Measurements from ENCODE around the gene ZNF79. TPM values are rescaled to one million over a fixed set of nuclear protein-coding genes. Genes with fewer than 3 reads are reported as not detected.
A peak's percentile ranks its signal among the peaks of the same experiment; 100 is the strongest.

Gene ZNF79
- total and polyA plus RNA-seq, 8 donors = 3.4 to 5.2 (median 4.0) TPM

- DNase-seq = no peak
- FAIRE-seq = no peak
- intact Hi-C loops (cut with DNase I) = no loop called here
- Histone ChIP-seq H3K9me3 (no peaks in the 10 kb centered on the region), H3K27ac (no peak overlapping the region), H3K36me3 (no peaks in the 10 kb centered on the region), H3K4me3 (no peak overlapping the region), H3K4me1 (peaks cover 0 to 9% (median 0%) of the 10 kb centered on the region in 3 donors), H3K27me3 (no peaks in the 10 kb centered on the region)
- no peak for ATAC-seq
- TF ChIP-seq, protein P1, sequence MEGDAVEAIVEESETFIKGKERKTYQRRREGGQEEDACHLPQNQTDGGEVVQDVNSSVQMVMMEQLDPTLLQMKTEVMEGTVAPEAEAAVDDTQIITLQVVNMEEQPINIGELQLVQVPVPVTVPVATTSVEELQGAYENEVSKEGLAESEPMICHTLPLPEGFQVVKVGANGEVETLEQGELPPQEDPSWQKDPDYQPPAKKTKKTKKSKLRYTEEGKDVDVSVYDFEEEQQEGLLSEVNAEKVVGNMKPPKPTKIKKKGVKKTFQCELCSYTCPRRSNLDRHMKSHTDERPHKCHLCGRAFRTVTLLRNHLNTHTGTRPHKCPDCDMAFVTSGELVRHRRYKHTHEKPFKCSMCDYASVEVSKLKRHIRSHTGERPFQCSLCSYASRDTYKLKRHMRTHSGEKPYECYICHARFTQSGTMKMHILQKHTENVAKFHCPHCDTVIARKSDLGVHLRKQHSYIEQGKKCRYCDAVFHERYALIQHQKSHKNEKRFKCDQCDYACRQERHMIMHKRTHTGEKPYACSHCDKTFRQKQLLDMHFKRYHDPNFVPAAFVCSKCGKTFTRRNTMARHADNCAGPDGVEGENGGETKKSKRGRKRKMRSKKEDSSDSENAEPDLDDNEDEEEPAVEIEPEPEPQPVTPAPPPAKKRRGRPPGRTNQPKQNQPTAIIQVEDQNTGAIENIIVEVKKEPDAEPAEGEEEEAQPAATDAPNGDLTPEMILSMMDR (IDR thresholded peaks at IDR 0.05) = no peak
- 85 to 94% methylated on average over 15 of the region's 15 CpGs for WGBS, 2 donors
Observed at GRCh38 chr9:127417131-127418036, 6.8 kb upstream of the ZNF79 start.

GRCh38 chr9:127418037-127418471, 6.1 kb upstream of the ZNF79 start:
- Histone ChIP-seq H3K9me3 (no peaks in the 10 kb centered on the region), H3K27me3 (no peaks in the 10 kb centered on the region), H3K36me3 (no peaks in the 10 kb centered on the region), H3K4me1 (peaks cover 0 to 15% (median 0%) of the 10 kb centered on the region in 3 donors), H3K27ac (no peak overlapping the region), H3K4me3 (no peak overlapping the region)
- ATAC-seq (peak in 2 of 4 donors; percentile 36), FAIRE-seq (no peak), DNase-seq (peak in 1 of 6 donors; percentile 62)
- TF ChIP-seq, protein P1 (IDR thresholded peaks at IDR 0.05) = no peak
- intact Hi-C loops (cut with DNase I) = no loop called here
- WGBS, 2 donors = 75 to 83% methylated on average over 12 of the region's 12 CpGs

- Histone ChIP-seq H3K9me3 (no peaks in the 10 kb centered on the region), H3K27me3 (no peaks in the 10 kb centered on the region), H3K36me3 (no peaks in the 10 kb centered on the region), H3K27ac (no peak overlapping the region), H3K4me1 (peaks cover 0 to 16% (median 0%) of the 10 kb centered on the region in 3 donors), H3K4me3 (peak overlapping the region in 1 of 4 donors; percentile 18)
- DNase-seq (no peak), FAIRE-seq (no peak), ATAC-seq (no peak)
- TF ChIP-seq, protein P1 (IDR thresholded peaks at IDR 0.05) = no peak
- 90 to 93% methylated on average over 6 of the region's 6 CpGs for WGBS, 2 donors
- intact Hi-C loops (cut with DNase I) = no loop called here
Observed at GRCh38 chr9:127419348-127419747, 4.8 kb upstream of the ZNF79 start.

DNA sequence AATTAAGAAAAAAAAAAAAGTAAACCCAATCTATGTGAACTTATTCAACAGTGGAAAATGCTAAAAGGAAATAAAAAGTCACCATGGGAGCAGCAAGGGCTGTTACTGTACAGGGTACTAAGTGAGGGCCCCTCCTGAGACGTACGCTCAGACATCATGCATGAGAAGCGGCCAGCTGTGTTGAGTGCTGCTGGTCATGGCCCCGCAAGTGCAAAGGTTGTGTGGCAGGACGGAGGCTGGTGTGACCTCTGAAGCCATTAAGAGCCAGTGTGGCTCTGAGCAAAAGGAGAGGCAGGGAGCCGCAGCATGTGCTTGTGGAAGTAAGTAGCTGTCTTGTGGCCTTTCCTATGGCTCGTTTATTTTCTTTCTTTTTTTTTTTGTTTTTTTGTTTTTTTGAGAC, 3.1 kb upstream of the ZNF79 start:
- intact Hi-C loops (cut with DNase I) = no loop called here
- no peak for FAIRE-seq

More for the DNA sequence above, 3.1 kb upstream of the ZNF79 start:
- 39 to 55% methylated on average over 5 to 7 of the region's 7 CpGs for WGBS, 2 donors
- TF ChIP-seq, protein P1 (IDR thresholded peaks at IDR 0.05) = no peak
- no peaks in the 10 kb centered on the region for H3K9me3 ChIP-seq
- no peak overlapping the region for H3K27ac ChIP-seq
- H3K4me1 ChIP-seq = peaks cover 0 to 26% (median 0%) of the 10 kb centered on the region in 3 donors
- ATAC-seq (no peak), DNase-seq (peak in 1 of 6 donors; percentile 44)
- no peaks in the 10 kb centered on the region for H3K36me3 ChIP-seq
- no peaks in the 10 kb centered on the region for H3K27me3 ChIP-seq
- H3K4me3 ChIP-seq = no peak overlapping the region

All from pancreas (tissue), 10 donors.